Measurements from ENCODE around the gene MAPK8IP2. TPM values are rescaled to one million over a fixed set of nuclear protein-coding genes. Genes with fewer than 3 reads are reported as not detected.

Gene MAPK8IP2
- total RNA-seq, 1 experiment from 2014 or later, result 0.79 TPM

GRCh38 chr22:50576806-50577696, 23.5 kb upstream of the MAPK8IP2 start:
- Histone ChIP-seq H4K20me1 (ENCODE audit: insufficient read depth) (no peaks in the 10 kb centered on the region), H3K27ac (no peak overlapping the region), H3K4me3 (no peak overlapping the region), H2AFZ (no peak overlapping the region), H3K27me3 (ENCODE audit: insufficient read depth, low read depth) (no peaks in the 10 kb centered on the region), H3K4me2 (no peak overlapping the region), H3F3A (ENCODE audit: insufficient read depth, low read depth) (peaks cover 10% of the 10 kb centered on the region; the same call in 1 of the 2 replicates), H3K79me2 (ENCODE audit: low read depth) (peaks cover 21% of the 10 kb centered on the region), H3K9me3 (ENCODE audit: insufficient read depth, low read depth) (no peaks in the 10 kb centered on the region), H3K36me3 (ENCODE audit: low read depth) (peaks cover 22% of the 10 kb centered on the region; the same call in 1 of the 2 replicates), H3K4me1 (replicated peaks; ENCODE audit: insufficient read depth) (peaks cover 11% of the 10 kb centered on the region), H3K9me2 (ENCODE audit: insufficient read depth) (no peaks in the 10 kb centered on the region)
- intact Hi-C loops (cut with micrococcal nuclease; ENCODE audit: unreplicated experiment), result no loop called here
- no peak for DNase-seq
- ChIA-PET POLR2A (ENCODE audit: unreplicated experiment) (no interaction called here), CTCF (no interaction called here)
- BruUV-seq (replicated peaks), result no TSS peak
- TF ChIP-seq CTCF (conservative IDR thresholded peaks at IDR 0.05) (no peak), EZH2 (IDR thresholded peaks at IDR 0.05; ENCODE audit: low read depth) (no peak)

- peaks cover 16% of the 10 kb centered on the region; the same call in 1 of the 2 replicates for H3K36me3 ChIP-seq (ENCODE audit: low read depth)
- no peaks in the 10 kb centered on the region for H3K27me3 ChIP-seq (ENCODE audit: insufficient read depth, low read depth)
- no peaks in the 10 kb centered on the region for H3K9me3 ChIP-seq (ENCODE audit: insufficient read depth, low read depth)
- BruUV-seq (replicated peaks), result no TSS peak
- no peaks in the 10 kb centered on the region for H4K20me1 ChIP-seq (ENCODE audit: insufficient read depth)
- ChIA-PET POLR2A (ENCODE audit: unreplicated experiment) (no interaction called here), CTCF (no interaction called here)
- H3K27ac ChIP-seq, result no peak overlapping the region
- H3K79me2 ChIP-seq (ENCODE audit: low read depth), result peaks cover 22% of the 10 kb centered on the region
- H3K9me2 ChIP-seq (ENCODE audit: insufficient read depth), result no peaks in the 10 kb centered on the region
- DNase-seq, result no peak
- peaks cover 11% of the 10 kb centered on the region for H3K4me1 ChIP-seq (replicated peaks; ENCODE audit: insufficient read depth)
- H2AFZ ChIP-seq, result no peak overlapping the region
- intact Hi-C loops (cut with micrococcal nuclease; ENCODE audit: unreplicated experiment), result no loop called here
- no peak overlapping the region for H3K4me2 ChIP-seq
- H3K4me3 ChIP-seq, result no peak overlapping the region
- TF ChIP-seq EZH2 (IDR thresholded peaks at IDR 0.05; ENCODE audit: low read depth) (no peak), CTCF (conservative IDR thresholded peaks at IDR 0.05) (no peak)
- peaks cover 10% of the 10 kb centered on the region; the same call in 1 of the 2 replicates for H3F3A ChIP-seq (ENCODE audit: insufficient read depth, low read depth)
These were observed 23.0 kb upstream of the MAPK8IP2 start for GRCh38 chr22:50577697-50577986.

- Histone ChIP-seq H3K4me1 (replicated peaks; ENCODE audit: insufficient read depth) (peaks cover 11% of the 10 kb centered on the region), H2AFZ (no peak within 1 kb of the TSS), H4K20me1 (ENCODE audit: insufficient read depth) (no peaks in the 10 kb centered on the region), H3K9me2 (ENCODE audit: insufficient read depth) (no peaks in the 10 kb centered on the region), H3K79me2 (ENCODE audit: low read depth) (peaks cover 22% of the 10 kb centered on the region), H3K36me3 (ENCODE audit: low read depth) (peaks cover 16% of the 10 kb centered on the region; the same call in 1 of the 2 replicates), H3K27ac (no peak within 1 kb of the TSS), H3K27me3 (ENCODE audit: insufficient read depth, low read depth) (no peaks in the 10 kb centered on the region), H3K4me3 (no peak within 1 kb of the TSS), H3K9me3 (ENCODE audit: insufficient read depth, low read depth) (no peaks in the 10 kb centered on the region), H3K4me2 (no peak within 1 kb of the TSS), H3F3A (ENCODE audit: insufficient read depth, low read depth) (peaks cover 10% of the 10 kb centered on the region; the same call in 1 of the 2 replicates)
- TF ChIP-seq EZH2 (IDR thresholded peaks at IDR 0.05; ENCODE audit: low read depth), result no peak
- TF ChIP-seq CTCF (conservative IDR thresholded peaks at IDR 0.05), result no peak
- intact Hi-C loops (cut with micrococcal nuclease; ENCODE audit: unreplicated experiment), result no loop called here
- POLR2A ChIA-PET (ENCODE audit: unreplicated experiment), result no interaction called here
- BruUV-seq (replicated peaks), result no TSS peak
- CTCF ChIA-PET, result no interaction called here
- DNase-seq, result no peak
These were observed 22.4 kb upstream of the MAPK8IP2 start, which contains the start of gene CPT1B for GRCh38 chr22:50577987-50578775. TSS of gene CPT1B (minus strand) at chr22:50578427. CDS start at chr22:50577915, 512 bp downstream.

Data from PC-9 (cell line).